Ammon's horn (tissue), 1 donor: ENCODE results near the gene ARL14EP.

Experiments used
- DNase-seq: peaks from one replicate; pipeline ENCODE4 v3.0.0-alpha.2; 2016; ENCODE audit warnings: low spot score

Gene ARL14EP

DNA sequence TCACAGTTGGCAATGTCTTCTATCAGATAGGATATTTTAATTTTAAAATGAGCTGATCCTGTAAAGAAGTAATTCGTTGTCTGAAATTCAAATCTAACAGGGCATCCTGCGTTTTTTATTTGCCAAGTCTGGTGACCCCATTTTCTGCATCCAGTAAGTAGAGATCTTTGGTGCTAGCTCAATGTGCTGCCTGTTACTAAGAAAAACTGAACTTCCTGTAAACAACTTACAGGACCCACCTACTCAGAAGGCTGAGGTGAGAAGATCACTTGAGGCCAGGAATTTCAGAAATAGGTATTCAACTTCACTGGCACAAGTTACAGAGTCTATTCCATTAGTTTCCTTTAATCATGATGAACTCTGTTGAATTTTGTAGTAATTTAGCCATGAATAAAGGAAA lies 4.0 kb downstream of the ARL14EP start:
- DNase-seq = no peak

DNA sequence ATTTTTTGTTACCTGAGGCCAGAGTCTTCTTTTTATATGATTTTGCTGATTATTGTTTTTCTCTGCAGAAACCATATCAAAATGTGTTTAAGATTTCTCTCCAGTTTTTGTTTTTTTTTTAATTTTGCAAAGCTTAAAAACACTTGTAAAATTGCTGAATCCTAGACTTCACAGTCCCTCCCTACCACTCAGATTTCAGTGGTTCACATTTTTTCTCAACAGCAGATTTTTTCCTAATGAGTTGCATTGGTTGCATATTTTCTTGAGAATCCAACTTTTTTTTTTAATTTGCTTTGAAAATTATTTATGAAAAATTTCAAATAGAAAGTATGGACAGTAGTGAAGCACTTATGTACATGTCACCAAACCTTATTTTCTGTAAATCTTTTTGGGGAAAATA lies 5.8 kb downstream of the ARL14EP start:
- DNase-seq = no peak

GRCh38 chr11:30329150-30329940 lies 6.4 kb downstream of the ARL14EP start:
- no peak for DNase-seq

- DNase-seq = peak; percentile 23
Observed at GRCh38 chr11:30333405-30333804, 10.5 kb downstream of the ARL14EP start.

DNA sequence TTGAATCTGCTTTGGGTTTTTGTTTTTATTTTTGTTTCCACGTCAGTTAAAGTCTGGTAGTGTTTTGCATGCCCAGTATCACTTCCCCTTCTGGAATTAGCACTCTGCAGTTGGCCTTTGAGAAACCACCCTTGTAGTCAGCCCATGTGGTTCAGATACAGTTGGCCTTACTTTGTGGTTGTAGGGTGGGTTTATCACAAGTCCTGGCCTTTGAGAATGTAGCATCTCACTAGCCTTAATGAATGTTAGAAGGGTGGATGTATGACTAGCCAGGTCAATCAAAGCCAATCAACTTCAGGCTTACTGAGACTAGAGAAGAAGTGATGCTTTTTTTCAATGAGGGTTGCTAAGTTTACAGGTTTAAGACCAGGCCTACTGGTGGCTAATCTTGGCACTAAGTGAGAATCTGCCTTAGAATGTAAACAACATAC lies 19.8 kb downstream of the ARL14EP start:
- peak; percentile 43 for DNase-seq

GRCh38 chr11:30344085-30344484 lies 21.2 kb downstream of the ARL14EP start:
- no peak for DNase-seq

- DNase-seq = no peak
Observed at GRCh38 chr11:30345644-30346043, 22.7 kb downstream of the ARL14EP start.

DNA sequence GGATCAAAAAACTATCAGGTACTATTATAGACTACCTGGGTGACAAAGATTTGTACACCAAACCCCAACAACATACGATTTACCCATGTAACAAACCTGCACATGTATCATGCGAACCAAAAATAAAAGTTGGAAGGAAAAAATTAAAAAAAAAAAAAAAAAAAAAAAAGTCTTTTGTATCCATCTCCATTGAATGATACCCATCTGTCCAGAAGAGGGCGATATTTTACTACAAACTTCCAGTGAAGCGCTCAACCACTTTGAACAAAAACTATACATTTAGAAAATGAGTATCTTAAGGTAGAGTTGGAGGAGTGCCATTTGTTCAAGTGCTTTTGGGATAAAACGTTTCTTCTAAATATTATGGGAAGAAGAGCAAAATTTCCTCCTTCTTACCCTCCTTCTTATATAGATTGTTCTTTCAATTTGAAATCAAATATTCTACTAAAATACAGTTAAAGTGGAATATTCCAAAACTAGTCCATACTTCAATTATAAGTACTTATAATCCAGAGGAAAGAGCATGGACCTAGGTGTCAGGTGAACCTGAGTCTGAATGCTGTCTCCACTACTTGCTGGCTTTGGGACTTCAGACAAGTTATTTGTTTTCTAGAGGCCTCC lies 23.3 kb downstream of the ARL14EP start:
- peak; percentile 67 for DNase-seq

GRCh38 chr11:30348035-30348434 lies 25.1 kb downstream of the ARL14EP start:
- no peak for DNase-seq

GRCh38 chr11:30349885-30350284 lies 27.0 kb downstream of the ARL14EP start:
- DNase-seq = no peak

DNA sequence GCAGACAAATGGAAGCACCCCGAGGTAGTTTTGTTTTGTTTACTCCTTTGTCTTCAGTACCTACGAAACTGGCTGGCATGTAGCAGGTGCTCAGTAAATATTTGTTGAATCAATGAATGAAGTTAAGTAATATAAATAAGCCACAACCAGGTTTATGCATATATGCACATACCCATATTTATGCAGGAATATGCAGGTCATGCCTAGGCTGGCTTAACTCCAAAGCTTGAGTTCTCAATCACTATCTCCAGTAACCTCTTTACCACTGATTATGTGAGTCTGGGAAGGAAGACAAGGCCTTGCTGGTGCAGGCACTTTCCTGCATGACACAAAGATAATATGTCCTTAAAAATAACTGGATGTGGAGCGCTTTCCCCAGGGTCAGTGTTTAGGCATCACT lies 27.5 kb downstream of the ARL14EP start:
- DNase-seq = no peak

DNA sequence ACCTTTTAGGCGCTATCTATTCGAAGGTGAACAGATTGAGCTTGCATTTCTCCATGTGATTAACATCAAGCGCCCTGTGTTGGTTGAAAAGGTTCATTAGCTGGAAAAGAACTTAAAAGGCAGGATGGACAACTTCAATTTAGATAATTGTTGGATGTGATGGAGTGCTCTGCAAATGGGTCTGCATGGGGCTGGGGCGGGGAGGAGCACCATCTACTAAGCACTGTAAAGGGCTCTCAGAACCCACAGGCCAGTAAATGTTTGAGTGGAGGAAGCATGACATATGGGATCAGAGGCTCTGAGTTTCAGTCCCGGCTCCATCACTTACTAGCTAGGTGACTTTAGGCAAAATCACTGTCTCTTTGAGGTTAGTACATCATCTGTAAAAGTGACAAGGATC lies 28.2 kb downstream of the ARL14EP start:
- no peak for DNase-seq

DNA sequence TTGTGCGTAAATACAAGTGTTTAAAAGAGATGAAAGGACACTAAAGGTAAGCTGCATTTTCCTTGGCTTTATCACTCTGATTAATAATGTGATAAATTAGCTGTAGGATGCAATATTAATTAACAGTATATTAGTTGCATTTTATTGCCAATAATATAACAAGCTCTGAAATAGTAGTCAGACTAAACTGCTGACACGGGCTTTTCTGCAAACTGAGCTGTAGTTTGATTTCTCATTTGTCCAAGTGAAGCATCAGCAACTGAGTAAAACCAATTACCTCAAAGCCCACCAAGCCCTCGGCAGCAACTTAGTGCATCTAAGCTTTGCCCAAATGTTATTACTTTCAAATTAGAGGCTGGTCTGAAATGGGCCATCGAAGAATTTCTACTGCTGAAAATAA lies 33.5 kb downstream of the ARL14EP start:
- DNase-seq = no peak

DNA sequence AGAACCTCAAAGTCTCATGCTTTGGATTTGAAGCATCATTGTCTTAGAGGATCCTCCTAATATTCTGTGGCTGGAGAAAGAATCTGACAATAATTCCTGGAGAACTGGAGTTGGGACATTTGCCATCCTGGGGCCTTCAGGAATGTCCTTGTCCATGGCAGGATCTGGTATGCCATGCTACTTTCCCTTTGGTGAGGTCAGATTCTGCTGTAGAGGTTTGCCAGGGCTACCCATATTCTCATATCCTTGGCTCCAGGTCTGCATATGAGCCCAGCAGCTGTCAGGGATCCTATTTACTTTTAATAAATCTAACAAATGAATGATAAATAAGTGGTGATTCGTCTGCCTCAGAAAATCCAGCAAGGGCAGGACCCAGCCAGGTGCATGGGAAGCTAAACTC lies 35.0 kb downstream of the ARL14EP start:
- DNase-seq = no peak

DNA sequence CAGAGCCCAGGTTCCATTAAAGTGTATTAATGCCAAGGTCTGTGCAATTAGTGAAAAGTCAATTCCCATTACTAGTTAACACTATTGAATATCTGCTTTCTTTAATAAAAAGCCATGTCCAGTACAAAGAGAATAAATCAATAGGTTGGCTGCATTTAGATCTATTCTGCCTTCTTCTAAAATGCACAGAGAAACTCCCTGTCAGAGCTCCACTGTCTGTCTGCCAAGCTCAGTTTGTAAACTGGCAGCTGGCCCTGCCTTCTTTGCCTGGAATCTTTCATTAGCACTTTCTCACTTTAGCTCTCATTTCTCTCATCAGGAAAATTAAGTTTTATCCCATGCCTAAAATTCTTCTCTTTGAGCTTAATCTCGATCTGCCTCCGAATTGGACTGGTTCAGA lies 35.6 kb downstream of the ARL14EP start:
- peak; percentile 72 for DNase-seq

DNA sequence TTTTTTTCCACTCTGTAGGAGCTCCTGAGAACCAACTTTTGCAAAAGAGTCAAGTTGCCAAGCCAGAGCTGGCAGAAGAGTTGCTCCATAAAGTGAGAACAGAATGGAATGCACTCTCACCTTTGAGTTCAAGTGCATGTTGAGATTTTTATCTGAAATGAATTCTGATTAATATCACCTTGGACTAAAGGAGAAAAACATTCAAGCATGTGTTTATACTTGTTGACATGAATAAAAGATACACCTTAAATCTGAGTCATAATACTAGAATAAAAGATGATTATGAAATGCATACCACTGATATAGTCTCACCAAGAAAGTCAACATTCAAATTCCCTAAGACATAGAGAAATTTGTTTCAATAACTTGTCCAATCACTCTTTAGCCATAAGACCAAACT lies 37.8 kb downstream of the ARL14EP start:
- DNase-seq = no peak

DNA sequence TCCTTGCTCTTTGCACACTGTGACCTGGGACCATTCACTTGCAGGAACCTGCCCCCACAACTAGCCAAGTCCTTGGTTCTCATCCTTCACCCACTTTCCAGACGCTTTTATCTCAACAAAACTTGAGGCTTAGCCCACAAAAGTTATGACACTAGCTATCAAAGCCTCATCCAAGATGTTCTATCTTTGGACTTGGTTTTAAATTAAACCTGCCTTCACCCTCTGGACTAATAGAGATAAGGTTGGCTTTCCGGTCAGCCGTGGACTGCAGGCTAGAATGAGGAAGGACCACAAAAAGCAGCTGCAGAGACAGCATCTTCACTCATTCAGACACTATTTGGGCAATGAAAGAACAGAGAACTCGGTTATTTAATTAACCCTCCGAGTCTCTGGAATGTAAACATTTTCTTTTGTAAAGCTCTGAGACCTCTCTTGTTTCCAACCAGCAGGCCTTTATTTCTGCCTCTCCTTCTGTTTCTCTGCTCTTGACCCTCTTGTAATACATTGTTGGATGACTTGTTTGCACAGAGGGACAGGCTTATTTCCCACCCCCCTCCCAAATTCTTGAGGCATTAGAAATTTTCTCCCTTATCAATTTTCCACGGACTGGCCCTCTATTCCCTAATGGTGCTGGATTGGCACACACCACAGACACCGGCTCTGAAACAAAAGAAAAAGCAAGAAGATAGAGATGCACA lies 41.4 kb downstream of the ARL14EP start:
- no peak for DNase-seq

DNA sequence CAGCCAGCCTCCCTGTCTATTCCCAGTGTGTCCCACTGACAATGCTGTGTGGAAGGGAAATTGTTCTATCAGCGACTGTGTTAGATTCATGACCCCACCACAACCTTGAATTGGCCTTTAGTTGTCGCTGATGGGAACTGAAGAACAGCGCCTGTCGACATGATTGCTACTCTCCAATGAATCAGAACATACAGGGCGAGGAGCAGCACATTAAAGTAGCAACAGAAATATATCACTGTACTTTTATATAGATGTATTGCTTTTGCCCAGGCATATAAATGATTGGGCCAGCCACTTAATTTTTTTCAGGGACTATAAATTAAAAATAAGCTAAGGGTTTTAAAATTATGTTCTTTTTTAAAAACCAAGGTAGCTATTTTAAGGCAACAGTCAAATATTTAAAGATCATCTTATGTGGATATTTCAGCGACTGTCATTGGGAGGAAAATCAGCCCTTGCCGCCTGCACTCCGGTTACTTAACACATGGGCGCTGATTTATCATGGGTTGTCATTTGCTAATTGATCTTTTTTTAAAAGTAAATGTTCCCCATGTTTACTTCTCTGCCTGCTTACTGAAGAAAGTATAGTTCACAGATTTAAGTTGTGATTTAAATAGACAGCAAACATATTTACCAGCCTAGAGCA lies 42.1 kb downstream of the ARL14EP start:
- no peak for DNase-seq

DNA sequence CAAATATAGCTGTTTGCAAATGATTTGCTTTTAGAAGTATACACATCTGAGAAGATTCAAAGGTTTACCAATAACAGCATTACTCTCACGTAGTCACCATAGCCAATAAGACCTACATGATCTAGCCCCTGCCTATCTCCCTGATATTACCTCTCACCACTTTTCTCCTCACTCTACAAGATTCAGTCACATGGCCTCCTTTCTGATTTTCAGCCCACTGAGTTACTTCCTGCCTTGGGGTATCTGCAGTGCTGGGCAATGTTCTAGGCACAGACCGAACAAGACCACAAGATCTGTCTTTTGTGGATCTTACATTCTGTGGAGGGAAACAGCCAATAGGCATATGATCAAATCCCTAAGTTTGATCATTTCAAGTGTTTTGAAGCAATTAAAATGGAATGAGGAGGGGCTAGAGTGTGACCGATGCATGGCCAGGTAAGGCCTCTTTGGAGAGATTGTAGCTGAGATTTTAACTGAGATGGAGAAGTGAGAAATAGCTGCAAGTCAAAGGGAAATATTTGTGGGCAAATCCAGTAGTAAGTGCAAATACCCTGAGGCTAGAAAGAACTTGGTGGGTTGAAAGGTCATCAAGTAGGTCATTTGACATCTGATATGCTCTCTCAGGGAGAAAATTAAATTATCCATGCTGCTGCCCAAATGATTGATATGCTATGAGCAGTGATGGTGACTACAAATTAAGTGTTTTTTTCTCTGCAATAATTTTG lies 43.1 kb downstream of the ARL14EP start:
- no peak for DNase-seq

GRCh38 chr11:30368394-30368793 lies 45.5 kb downstream of the ARL14EP start:
- DNase-seq = no peak

DNA sequence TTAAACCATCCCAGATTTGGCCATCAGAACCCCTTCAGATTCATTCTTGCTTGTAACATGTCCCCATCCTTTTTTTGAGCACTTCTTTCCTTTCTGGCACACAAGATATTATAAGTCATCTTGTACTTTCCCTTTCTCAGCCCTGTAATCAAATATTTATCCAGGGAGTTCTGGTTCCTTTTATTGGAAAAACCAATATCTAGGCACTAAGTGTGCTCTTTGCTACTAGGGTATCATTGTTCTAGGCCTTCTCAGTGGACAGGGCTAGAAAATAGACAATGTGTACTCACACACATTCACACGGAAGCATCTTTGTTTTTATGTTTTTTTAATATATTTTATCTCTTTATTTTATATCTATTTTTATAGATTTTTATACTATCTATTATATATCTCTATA lies 47.3 kb downstream of the ARL14EP start:
- no peak for DNase-seq

DNA sequence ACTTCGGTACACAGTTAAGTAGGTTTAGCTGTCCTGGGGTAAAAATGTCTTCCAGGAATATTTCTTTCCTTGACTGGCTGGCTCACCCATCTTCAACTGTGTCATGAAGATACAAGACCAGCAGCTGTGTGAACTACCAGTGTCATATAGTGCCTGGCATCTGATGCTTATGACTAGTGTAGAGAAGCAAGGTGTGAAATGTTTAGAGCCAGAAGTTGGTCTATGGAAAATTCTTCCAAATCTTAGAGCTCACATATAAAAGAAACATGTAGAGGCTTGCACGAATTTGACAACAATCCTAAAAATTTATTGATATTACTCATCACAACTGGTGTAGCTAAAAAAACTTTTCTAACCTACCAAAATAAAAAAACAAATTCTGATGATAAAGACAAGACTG lies 54.4 kb downstream of the ARL14EP start:
- DNase-seq = no peak
